Measurements from ENCODE around the gene NFYC.

DNA sequence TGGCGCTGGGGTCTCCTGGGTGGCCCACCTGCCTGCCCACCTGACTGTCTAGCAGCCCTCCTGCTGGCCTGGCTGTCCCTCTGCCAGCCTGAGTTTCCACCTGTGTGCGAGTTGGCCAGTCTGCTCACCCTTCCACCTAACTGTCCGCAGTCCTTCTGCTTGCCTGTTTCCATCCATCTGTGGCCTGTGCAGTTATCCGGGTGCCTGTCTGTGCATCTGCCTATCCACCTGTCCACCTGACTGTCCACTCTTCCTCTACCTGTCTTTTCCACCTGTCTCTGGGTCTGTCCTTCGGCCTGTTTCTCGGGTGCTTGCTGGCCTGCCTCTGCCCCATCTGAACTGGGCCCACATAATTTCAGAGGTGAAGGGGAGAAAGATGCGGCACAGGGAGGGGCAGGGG is 93.9 kb downstream of the NFYC start:
- TF ChIP-seq, protein P1, sequence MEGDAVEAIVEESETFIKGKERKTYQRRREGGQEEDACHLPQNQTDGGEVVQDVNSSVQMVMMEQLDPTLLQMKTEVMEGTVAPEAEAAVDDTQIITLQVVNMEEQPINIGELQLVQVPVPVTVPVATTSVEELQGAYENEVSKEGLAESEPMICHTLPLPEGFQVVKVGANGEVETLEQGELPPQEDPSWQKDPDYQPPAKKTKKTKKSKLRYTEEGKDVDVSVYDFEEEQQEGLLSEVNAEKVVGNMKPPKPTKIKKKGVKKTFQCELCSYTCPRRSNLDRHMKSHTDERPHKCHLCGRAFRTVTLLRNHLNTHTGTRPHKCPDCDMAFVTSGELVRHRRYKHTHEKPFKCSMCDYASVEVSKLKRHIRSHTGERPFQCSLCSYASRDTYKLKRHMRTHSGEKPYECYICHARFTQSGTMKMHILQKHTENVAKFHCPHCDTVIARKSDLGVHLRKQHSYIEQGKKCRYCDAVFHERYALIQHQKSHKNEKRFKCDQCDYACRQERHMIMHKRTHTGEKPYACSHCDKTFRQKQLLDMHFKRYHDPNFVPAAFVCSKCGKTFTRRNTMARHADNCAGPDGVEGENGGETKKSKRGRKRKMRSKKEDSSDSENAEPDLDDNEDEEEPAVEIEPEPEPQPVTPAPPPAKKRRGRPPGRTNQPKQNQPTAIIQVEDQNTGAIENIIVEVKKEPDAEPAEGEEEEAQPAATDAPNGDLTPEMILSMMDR (conservative IDR thresholded peaks at IDR 0.05 in 1 of 2, IDR thresholded peaks at IDR 0.05 in 1 of 2; ENCODE audit: extremely low read depth in 1 of 2, insufficient read depth in 1 of 2, low read depth in 1 of 2, low read length in 2 of 2) = no peak
- no peak for TF ChIP-seq EZH2 (IDR thresholded peaks at IDR 0.05; ENCODE audit: borderline replicate concordance, low read length)
